GM19455 (cell line): Measurements from ENCODE around the gene ANTXR2.
"Not testable (repeated sequence)": the region's sequence is repeated elsewhere in the genome, so short reads cannot be mapped to it uniquely, and the experiment has no call there.

Source experiments
- ATAC-seq: cut with Tn5 transposase; IDR thresholded peaks from one replicate; pipeline ENCODE4 v1.9.1; 2021; ENCODE audit not compliant: unreplicated experiment

ANTXR2 gene

GRCh38 chr4:79993476-79993875 lies 79.6 kb downstream of the ANTXR2 start:
- no peak for ATAC-seq

GRCh38 chr4:79991601-79992000 lies 81.4 kb downstream of the ANTXR2 start:
- no peak for ATAC-seq

DNA sequence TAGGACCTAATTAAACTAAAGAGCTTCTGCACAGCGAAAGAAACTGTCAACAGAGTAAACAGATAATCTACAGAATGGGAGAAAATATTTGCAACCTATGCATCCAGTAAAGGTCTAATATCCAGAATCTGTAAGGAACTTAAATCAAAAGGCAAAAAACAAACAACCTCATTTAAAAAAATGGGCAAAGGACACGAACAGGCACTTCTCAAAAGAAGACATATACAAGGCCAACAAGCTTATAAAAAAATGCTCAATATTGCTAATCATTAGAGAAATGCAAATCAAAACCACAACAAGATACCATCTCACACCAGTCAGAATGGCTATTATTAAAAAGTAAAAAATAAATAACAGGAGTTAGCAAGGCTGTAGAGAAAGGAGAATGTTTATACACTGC lies 81.9 kb downstream of the ANTXR2 start:
- not testable (repeated sequence) for ATAC-seq

GRCh38 chr4:79987401-79987800 lies 85.6 kb downstream of the ANTXR2 start:
- no peak for ATAC-seq

- ATAC-seq, result no peak
These were observed 89.6 kb downstream of the ANTXR2 start for GRCh38 chr4:79983431-79983830.

- no peak for ATAC-seq
These were observed 90.3 kb downstream of the ANTXR2 start for GRCh38 chr4:79982601-79983322.

DNA sequence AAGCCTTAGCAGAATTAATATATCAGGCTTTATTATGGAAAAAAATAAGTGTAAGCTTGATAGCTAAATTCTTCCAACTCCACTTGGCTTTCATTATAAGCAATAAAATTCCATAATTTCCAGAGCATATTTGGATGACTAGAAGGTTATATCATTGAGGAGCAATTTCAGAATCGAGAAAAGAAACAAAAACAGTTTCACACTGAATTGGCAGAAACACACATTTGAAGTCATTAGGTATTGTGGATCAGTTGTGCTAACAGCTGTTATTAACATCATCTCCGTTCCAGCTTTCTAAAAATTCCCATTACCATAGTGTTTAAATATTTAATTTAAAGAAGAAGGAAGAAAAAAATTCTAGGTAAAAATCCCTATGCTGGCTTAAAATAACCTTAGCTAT lies 92.6 kb downstream of the ANTXR2 start:
- no peak for ATAC-seq

DNA sequence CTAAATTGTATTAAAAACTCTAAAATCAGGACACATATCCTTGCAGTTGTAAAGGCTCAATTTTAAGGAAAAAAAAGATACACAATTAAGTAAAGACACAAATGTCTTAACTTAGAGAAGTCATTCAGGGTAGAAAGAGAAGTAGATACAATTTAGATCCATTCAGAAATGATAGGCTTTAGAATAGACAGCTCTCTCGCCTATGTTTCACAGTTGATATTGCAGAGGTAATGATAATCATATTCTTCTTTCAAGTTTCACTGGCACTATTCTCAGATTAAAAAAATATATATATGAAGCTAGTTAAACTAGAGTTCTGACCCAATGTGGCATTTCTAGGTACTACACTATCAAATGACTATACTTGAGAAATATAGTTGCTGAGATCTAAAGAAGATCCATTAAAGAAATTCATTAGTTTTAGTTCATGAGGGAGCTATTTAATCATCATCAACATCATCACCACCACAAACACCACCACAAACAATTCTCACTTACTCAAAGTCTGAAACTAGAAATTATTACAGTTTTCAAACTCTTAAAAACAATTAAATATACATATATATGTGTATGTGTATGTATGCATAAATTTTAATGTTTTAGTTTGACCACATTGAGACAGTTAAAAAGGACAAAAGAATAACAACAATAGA lies 93.1 kb downstream of the ANTXR2 start:
- no peak for ATAC-seq

DNA sequence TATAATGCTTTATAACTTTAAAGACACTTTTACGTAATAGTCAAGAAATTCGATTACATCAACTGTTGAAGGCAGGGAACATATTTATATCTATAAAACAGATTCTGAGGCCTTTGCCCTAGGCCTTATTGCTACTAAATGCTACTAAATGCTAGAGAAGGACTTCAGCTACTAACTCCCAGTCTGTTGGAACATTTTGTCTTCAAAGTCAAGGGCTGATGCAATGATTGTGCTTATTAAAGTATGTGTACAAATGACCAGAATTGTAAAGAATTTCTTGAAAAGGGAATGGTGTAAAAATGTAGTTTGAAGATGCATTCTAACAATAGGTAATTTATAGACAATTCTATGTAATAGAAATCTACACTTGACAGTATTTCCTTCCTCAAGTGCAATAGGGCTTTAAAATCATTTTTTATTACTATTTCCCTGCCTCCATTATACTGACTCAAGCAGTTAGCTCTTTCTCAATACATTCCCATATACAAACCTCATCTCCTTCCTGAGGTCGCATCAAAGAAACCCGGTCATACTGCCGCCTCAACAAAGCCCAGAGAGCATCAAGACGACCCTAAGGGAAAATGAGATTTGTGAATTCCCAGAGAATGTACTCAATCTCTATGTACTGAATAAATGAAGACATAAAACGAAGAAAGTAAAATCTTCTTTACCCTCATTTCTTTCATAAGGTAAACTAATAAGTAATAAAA lies 95.7 kb downstream of the ANTXR2 start:
- no peak for ATAC-seq

DNA sequence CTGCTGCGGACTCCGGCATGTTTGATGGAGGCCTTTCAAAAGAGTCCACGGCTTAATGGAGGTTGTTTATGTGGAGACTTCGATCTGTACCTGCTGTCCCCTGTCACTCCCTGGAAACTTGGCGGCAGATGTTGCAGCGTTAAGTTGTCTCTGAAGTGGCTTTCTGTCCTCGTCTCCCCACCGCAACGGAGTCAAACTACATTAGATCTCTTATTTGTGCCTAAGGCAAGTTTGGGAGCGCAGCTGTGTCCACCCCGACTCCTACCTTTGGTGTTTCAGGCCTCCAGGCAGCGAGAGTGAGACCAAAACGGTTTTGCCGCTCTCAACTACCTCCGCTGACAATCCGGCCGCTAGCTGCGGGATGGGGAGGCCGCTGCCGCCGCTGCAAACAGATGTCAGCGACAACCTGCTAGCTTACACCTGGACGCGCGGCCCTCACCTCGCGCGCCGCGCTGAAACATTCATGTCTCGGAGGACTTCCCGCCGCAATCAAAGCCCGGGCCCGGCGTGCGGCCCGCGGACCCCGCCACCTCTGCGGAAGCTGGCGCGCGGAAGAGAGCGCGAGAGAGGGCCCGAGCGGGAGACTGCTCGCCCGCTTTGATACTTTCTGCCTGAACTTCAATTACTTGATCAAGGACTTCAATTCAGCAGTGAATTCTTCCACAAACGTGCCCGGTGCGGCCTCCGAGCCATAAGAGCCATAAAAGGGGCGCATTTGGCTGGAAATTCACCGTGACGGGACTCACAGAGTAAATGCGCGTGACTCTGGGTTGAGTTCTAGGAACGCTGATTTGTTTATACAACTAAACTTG lies 108.4 kb downstream of the ANTXR2 start:
- ATAC-seq, result no peak

DNA sequence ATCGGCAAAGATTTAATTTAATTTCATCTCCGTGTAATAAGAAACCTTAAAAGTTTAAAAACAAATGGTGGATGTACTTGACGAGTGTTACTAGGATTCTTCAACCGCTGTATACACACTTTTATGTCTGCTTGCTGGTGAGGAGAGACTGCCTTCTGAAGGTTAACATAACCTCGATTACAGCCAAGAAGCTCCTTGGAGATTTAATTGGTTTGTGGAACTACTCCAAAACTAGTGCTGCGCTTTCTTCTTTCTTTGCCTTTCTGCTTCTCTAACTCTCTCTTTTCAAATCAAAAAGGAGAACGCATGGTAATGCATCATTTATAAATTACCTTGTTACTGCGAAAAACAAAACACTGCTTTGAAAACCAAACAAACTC lies 109.0 kb downstream of the ANTXR2 start:
- no peak for ATAC-seq

- no peak for ATAC-seq
These were observed 113.4 kb downstream of the ANTXR2 start for GRCh38 chr4:79959652-79960051.

GRCh38 chr4:79958466-79959264 lies 114.4 kb downstream of the ANTXR2 start:
- no peak for ATAC-seq

DNA sequence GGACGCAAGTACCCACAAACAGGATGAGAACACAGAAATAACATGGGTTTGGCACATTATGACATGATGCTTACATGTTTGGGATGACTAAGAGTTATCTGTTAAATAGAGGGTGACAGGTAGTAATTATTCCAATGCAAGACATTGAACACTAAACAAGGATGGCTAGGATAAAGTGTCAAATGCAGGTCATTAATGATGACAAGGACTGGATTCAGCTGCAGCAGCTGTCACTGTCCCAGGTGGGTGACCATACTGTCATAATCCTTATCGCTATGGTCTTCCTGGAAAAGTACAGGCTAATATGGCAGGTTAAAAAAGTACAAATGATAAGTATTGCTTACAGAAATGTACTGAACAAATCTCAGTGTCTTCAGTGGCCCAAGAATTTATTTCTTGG lies 123.9 kb downstream of the ANTXR2 start:
- no peak for ATAC-seq

DNA sequence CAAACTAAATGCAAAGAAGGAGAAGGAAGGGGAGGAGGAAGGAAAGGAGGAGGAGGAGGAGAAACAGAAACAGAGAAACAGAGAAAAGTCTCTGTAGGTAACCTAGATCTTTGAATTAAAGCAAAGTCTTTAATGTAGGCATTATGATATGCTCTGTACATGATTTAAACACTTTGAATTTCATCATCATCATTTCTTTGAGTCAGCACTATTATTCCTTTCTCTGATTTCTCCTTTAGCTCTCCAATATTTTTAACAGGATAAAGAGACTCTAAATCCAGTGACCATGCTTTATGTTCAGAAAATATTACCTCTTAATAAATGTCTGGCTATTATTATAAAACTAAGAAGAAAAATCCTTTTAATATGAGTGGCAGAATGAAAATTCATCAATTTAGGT lies 124.3 kb downstream of the ANTXR2 start:
- ATAC-seq, result no peak

GRCh38 chr4:79948261-79948660 lies 124.8 kb downstream of the ANTXR2 start:
- ATAC-seq, result no peak

GRCh38 chr4:79947386-79947785 lies 125.6 kb downstream of the ANTXR2 start:
- ATAC-seq, result no peak

GRCh38 chr4:79935274-79935673 lies 137.8 kb downstream of the ANTXR2 start:
- ATAC-seq, result no peak

- no peak for ATAC-seq
These were observed 138.4 kb downstream of the ANTXR2 start for GRCh38 chr4:79934660-79935059.

GRCh38 chr4:79927931-79928330 lies 145.1 kb downstream of the ANTXR2 start:
- ATAC-seq, result no peak

- no peak for ATAC-seq
These were observed 149.7 kb downstream of the ANTXR2 start for GRCh38 chr4:79923281-79923680.
